Measurements from ENCODE around the gene XYLT1.

DNA sequence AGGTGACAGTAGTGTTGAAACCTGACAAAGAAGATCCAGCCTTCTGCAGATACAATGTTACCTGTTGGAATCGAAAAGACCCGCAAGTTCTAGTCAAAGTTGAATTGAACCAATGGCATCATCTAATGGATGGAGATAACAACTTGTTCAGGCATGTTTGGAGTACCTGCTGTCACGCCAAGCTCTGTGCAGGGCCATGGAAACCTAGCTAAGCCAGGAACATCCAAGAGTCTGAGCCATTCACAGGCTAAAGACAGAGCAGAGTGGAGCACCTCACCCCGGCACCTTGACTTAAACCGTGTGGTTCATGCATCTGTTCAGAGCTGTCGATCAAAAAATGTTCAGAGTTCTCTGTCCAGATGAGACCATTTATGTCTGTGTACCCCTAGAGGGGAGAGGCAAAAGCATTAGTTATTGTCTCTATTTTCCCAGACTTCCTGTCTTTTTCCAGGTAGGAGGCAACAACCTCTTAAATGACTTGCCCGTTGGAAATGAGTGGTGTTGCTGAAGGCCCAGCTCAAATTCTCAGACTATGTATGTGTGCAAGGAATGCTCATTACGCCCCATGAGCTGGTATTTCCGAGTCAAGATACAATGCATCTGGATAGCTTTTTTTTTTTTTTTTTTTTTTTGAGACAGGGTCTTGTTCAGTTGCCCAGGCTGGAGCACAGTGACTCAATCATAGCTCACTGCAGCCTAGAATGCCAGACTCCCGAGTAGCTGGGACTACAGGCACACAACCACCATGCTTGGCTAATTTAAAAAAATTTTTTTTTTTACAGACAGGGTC is 44.9 kb upstream of the XYLT1 start:
- TF ChIP-seq POLR2AphosphoS5 (IDR thresholded peaks at IDR 0.05; ENCODE audit: borderline replicate concordance, low read depth, low read length) (no peak), EZH2 (IDR thresholded peaks at IDR 0.05) (no peak), FOXP2 (optimal IDR thresholded peaks at IDR 0.05; ENCODE audit: control extremely low read depth, extremely low read length, insufficient read depth) (no peak)

Data from SK-N-MC (cell line).